Mammary epithelial cell (primary cell): ENCODE measurements around the gene OCA2.

Source experiments
- EZH2 ChIP-seq: IDR thresholded peaks from 2 replicates; pipeline ENCODE4 v1.6.1; 2012; ENCODE audit warnings: low read length, inconsistent platforms, borderline replicate concordance
- TF ChIP-seq, protein P1 (sequence below), 2 donors: IDR thresholded peaks in 1 of 2; conservative IDR thresholded peaks in 1 of 2; 2 replicates each; pipeline ENCODE4 v1.5.1; 2011 to 2012; ENCODE audit warnings: inconsistent platforms in 2 of 2, low read length in 2 of 2, mild to moderate bottlenecking in 2 of 2, control low read depth in 1 of 2, low read depth in 1 of 2; ENCODE audit not compliant: insufficient read depth in 1 of 2; ENCODE audit errors: extremely low read depth in 1 of 2

DNA sequence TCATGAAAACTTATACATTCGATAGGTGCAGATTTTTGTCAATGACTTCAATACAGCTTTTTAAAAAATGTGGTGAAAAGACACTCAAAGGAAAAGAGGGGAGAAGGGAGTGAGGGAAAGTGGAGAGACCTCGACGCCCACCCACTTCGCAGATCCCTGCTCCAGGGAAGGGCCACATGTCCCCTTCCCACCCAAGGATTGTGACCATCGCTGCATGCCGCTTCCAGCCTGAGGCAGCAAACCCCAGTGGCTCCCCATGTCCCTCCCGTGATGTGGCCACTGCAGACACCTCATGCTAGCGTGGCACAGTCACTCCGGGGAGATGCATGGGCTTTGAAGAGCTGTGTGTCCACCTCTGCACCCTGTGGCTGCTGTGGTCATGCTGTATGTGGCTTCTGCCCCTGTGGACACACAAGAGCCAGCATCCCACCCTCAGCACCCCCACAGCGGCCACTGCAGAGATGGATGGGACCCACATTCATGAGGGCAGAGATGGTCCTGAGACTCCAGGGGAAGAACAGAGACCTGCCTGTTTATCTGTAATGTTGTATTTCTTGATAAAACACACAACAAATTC is 230.2 kb downstream of the OCA2 start:
- TF ChIP-seq, protein P1, sequence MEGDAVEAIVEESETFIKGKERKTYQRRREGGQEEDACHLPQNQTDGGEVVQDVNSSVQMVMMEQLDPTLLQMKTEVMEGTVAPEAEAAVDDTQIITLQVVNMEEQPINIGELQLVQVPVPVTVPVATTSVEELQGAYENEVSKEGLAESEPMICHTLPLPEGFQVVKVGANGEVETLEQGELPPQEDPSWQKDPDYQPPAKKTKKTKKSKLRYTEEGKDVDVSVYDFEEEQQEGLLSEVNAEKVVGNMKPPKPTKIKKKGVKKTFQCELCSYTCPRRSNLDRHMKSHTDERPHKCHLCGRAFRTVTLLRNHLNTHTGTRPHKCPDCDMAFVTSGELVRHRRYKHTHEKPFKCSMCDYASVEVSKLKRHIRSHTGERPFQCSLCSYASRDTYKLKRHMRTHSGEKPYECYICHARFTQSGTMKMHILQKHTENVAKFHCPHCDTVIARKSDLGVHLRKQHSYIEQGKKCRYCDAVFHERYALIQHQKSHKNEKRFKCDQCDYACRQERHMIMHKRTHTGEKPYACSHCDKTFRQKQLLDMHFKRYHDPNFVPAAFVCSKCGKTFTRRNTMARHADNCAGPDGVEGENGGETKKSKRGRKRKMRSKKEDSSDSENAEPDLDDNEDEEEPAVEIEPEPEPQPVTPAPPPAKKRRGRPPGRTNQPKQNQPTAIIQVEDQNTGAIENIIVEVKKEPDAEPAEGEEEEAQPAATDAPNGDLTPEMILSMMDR (conservative IDR thresholded peaks at IDR 0.05 in 1 of 2, IDR thresholded peaks at IDR 0.05 in 1 of 2; ENCODE audit: extremely low read depth in 1 of 2, insufficient read depth in 1 of 2, low read depth in 1 of 2, low read length in 2 of 2), result no peak
- TF ChIP-seq EZH2, result no peak
